OCI-LY1 (cell line): ENCODE data around the gene TTLL10.

ENCODE experiments used
- EZH2 ChIP-seq: fragments of 200-600 bp; sonication (generic), shearing (Covaris generic); IDR thresholded peaks from 2 replicates; pipeline ENCODE4 v1.8.0; 2017; ENCODE audit warnings: borderline replicate concordance, mixed run types, mild to moderate bottlenecking, antibody characterized with exemption, low read length, moderate library complexity, mixed read lengths
- TF ChIP-seq, protein P1 (sequence below): fragments of 200-600 bp; sonication (generic), shearing (Covaris generic); IDR thresholded peaks from 2 replicates; pipeline ENCODE4 v1.5.1; 2017; ENCODE audit warnings: mild to moderate bottlenecking, antibody characterized with exemption, low read length, moderate library complexity, mixed read lengths

DNA sequence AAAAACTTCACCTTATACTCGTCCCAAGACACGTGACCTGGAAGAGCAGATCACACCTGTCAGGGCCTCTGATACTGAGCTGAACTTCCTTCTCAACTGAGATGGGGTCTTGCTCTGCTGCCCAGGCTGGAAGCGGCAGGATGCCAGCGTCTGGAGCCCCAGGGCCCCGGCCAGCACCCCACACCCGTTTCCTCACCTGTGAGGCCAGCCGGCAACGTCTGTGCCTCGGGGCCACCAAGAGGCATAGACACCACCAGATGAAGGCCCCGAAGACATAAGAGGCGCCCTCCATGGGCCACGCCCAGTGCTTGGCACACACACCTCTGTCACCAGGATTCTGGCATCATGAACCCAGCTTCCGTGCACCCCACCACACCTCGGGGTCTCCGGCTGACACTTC, 49.6 kb downstream of the TTLL10 start:
- TF ChIP-seq, protein P1, sequence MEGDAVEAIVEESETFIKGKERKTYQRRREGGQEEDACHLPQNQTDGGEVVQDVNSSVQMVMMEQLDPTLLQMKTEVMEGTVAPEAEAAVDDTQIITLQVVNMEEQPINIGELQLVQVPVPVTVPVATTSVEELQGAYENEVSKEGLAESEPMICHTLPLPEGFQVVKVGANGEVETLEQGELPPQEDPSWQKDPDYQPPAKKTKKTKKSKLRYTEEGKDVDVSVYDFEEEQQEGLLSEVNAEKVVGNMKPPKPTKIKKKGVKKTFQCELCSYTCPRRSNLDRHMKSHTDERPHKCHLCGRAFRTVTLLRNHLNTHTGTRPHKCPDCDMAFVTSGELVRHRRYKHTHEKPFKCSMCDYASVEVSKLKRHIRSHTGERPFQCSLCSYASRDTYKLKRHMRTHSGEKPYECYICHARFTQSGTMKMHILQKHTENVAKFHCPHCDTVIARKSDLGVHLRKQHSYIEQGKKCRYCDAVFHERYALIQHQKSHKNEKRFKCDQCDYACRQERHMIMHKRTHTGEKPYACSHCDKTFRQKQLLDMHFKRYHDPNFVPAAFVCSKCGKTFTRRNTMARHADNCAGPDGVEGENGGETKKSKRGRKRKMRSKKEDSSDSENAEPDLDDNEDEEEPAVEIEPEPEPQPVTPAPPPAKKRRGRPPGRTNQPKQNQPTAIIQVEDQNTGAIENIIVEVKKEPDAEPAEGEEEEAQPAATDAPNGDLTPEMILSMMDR: no peak
- TF ChIP-seq EZH2: no peak
